Naive thymus-derived CD4-positive, alpha-beta T cell (primary cell): ENCODE results near the gene SYTL4. TPM values are rescaled to one million over a fixed set of nuclear protein-coding genes. Genes with fewer than 3 reads are reported as not detected.
"Not testable (repeated sequence)": the region's sequence is repeated elsewhere in the genome, so short reads cannot be mapped to it uniquely, and the experiment has no call there.

ENCODE experiments used
- ATAC-seq: fragments of 150-1000 bp; cut with Tn5 transposase; 2 replicates; pipeline ENCODE4 v1.10.0; 2021; ENCODE audit warnings: mild to moderate bottlenecking, moderate library complexity
- CTCF ChIA-PET: fragments of 350-600 bp; sonication (Branson Sonifier 250); formaldehyde crosslinking; loops from one replicate; lab custom pipeline; 2021; ENCODE audit warnings: antibody characterized with exemption; lab: Charles Lee
- POLR2A ChIA-PET: fragments of 350-600 bp; sonication (Branson Sonifier 250); formaldehyde crosslinking; loops from one replicate; lab custom pipeline; 2021; ENCODE audit warnings: antibody characterized with exemption, inconsistent platforms; lab: Charles Lee
- DNase-seq, 9 donors: peaks; one replicate each; pipeline versions ENCODE4 v3.0.0 to v3.0.0-alpha.2; 2020 to 2022; ENCODE audit warnings: mixed read lengths in 1 of 9
- H3K27ac ChIP-seq: one replicate; pipeline ENCODE4 v1.7.0; 2013; ENCODE audit warnings: mild to moderate bottlenecking, low read depth, low read length, moderate library complexity
- H3K27me3 ChIP-seq, 2 donors: one replicate each; pipeline ENCODE4 v1.7.0; 2013; ENCODE audit warnings: low read length in 2 of 2, mild to moderate bottlenecking in 2 of 2, moderate library complexity in 2 of 2; ENCODE audit not compliant: control insufficient read depth in 2 of 2, insufficient read depth in 2 of 2
- H3K36me3 ChIP-seq, 3 experiments: 1 replicate in 2 of 3; 2 replicates in 1 of 3; pipeline ENCODE4 v1.7.0; 2013; ENCODE audit warnings: low read length in 3 of 3, mild to moderate bottlenecking in 3 of 3, moderate library complexity in 1 of 3; ENCODE audit not compliant: insufficient read depth in 3 of 3, control insufficient read depth in 2 of 3
- H3K4me1 ChIP-seq, 2 donors: one replicate each; pipeline ENCODE4 v1.7.0; 2013; ENCODE audit warnings: low read length in 2 of 2, mild to moderate bottlenecking in 2 of 2, moderate library complexity in 1 of 2; ENCODE audit not compliant: control insufficient read depth in 2 of 2, insufficient read depth in 2 of 2
- H3K4me3 ChIP-seq: 2 replicates; pipeline ENCODE4 v1.7.0; 2013; ENCODE audit warnings: mild to moderate bottlenecking, low read length
- H3K9me3 ChIP-seq, 3 experiments: 1 replicate in 2 of 3; 2 replicates in 1 of 3; pipeline ENCODE4 v1.7.0; 2013; ENCODE audit warnings: low read length in 3 of 3; ENCODE audit not compliant: control insufficient read depth in 2 of 3
- H3K27ac Mint-ChIP-seq, 9 donors: one replicate each; pipeline ENCODE4 v1.8.0; 2020 to 2022; ENCODE audit warnings: mixed read lengths in 9 of 9, mild to moderate bottlenecking in 8 of 9, moderate library complexity in 5 of 9, inconsistent platforms in 2 of 9
- H3K27me3 Mint-ChIP-seq, 5 donors: one replicate each; pipeline ENCODE4 v1.8.0; 2021 to 2022; ENCODE audit warnings: mixed read lengths in 5 of 5, mild to moderate bottlenecking in 1 of 5
- H3K36me3 Mint-ChIP-seq, 5 donors: one replicate each; pipeline ENCODE4 v1.8.0; 2020 to 2022; ENCODE audit warnings: mixed read lengths in 5 of 5, mild to moderate bottlenecking in 3 of 5, inconsistent platforms in 1 of 5
- H3K4me1 Mint-ChIP-seq, 7 donors: one replicate each; pipeline ENCODE4 v1.8.0; 2020 to 2022; ENCODE audit warnings: mixed read lengths in 7 of 7, mild to moderate bottlenecking in 3 of 7, inconsistent platforms in 1 of 7
- H3K4me3 Mint-ChIP-seq, 10 donors: one replicate each; pipeline ENCODE4 v1.8.0; 2020 to 2022; ENCODE audit warnings: mild to moderate bottlenecking in 10 of 10, mixed read lengths in 10 of 10, moderate library complexity in 6 of 10, inconsistent platforms in 2 of 10
- H3K9me3 Mint-ChIP-seq, 11 donors: one replicate each; pipeline ENCODE4 v1.8.0; 2020 to 2022; ENCODE audit warnings: mixed read lengths in 11 of 11, mild to moderate bottlenecking in 4 of 11, inconsistent platforms in 1 of 11, moderate library complexity in 1 of 11
- intact Hi-C, 2 donors: fragments of 100-400 bp; cut with micrococcal nuclease; formaldehyde crosslinking; loops; one replicate each; pipeline ENCODE4 v1.15.1; 2023
- polyA plus RNA-seq, 2 donors: library from polyadenylated mRNA; unstranded; fragments of 300-500 nt; fragmentation: Illumina TruSeq; gene quantifications; one replicate each; pipeline ENCODE4 v1.2.3, GENCODE V29; 2021
- total RNA-seq, 6 experiments: library from RNA in 5 of 6; stranded (reverse) in 5 of 6; gene quantifications; 1 replicate in 5 of 6; 2 replicates in 1 of 6; pipeline ENCODE4 v1.2.3 and lab custom pipeline; 2021 to 2026

SYTL4 gene
- total RNA-seq (under 1 TPM in 1 of 5 experiments, not detected in 4; 0.39 TPM), polyA plus RNA-seq (not detected), total RNA-seq (lab: John Stamatoyannopoulos, UW) (not detected)

- H3K4me3 Mint-ChIP-seq = peak within 1 kb of the TSS in 7 of 10 donors; percentile 1 to 65 (median 38)
- H3K36me3 Mint-ChIP-seq = no peaks in the 10 kb centered on the region
- no peak within 1 kb of the TSS for H3K27ac ChIP-seq
- peaks cover 0 to 9% (median 0%) of the 10 kb centered on the region in 11 donors for H3K9me3 Mint-ChIP-seq
- intact Hi-C loops = no loop called here
- no peaks in the 10 kb centered on the region for H3K27me3 ChIP-seq
- POLR2A ChIA-PET = no interaction called here
- CTCF ChIA-PET = no interaction called here
- H3K4me3 ChIP-seq = no peak within 1 kb of the TSS
- no peaks in the 10 kb centered on the region for H3K4me1 ChIP-seq
- no peaks in the 10 kb centered on the region for H3K36me3 ChIP-seq
- ATAC-seq = no peak
- no peak within 1 kb of the TSS for H3K27ac Mint-ChIP-seq
- peaks cover 40 to 56% (median 40%) of the 10 kb centered on the region in 5 donors for H3K27me3 Mint-ChIP-seq
- DNase-seq = no peak
- H3K4me1 Mint-ChIP-seq = peaks cover 0 to 9% (median 0%) of the 10 kb centered on the region in 7 donors
- no peaks in the 10 kb centered on the region for H3K9me3 ChIP-seq
Measured at GRCh38 chrX:100731441-100732281, at the start of gene SYTL4. Gene SYTL4, minus strand, starts transcription at chrX:100732121. Its CDS starts 30,084 bp downstream, at chrX:100702037.

DNA sequence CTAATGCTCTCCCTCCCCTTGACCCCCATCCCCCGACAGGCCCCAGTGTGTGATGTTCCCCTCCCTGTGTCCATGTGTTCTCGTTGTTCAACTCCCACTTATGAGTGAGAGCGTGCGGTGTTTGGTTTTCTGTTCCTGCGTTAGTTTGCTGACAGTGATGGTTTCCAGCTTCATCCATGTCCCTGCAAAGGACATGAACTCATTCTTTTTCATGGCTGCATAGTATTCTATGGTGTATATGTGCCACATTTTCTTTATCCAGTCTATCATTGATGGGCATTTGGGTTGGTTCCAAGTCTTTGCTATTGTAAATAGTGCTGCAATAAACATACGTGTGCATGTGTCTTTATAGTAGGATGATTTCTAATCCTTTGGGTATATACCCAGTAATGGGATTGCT lies 37.5 kb upstream of the SYTL4 start:
- H3K9me3 Mint-ChIP-seq, H3K4me1 ChIP-seq, H3K27ac Mint-ChIP-seq, ATAC-seq, POLR2A ChIA-PET, DNase-seq, H3K36me3 ChIP-seq, H3K9me3 ChIP-seq, H3K4me3 Mint-ChIP-seq, H3K27ac ChIP-seq, H3K4me1 Mint-ChIP-seq, H3K36me3 Mint-ChIP-seq, H3K4me3 ChIP-seq, H3K27me3 ChIP-seq: not testable (repeated sequence)
- CTCF ChIA-PET = interaction anchor here (1.6 kb wide), 1 partner anchor 82 kb away, joined by 10 read pairs; no protein-coding TSS in a partner anchor
- intact Hi-C loops = loop anchor here in 1 of 2 donors (5.0 kb wide), 1 partner anchor 97 kb away; no protein-coding TSS in a partner anchor
- peaks cover 3 to 34% (median 9%) of the 10 kb centered on the region in 5 donors for H3K27me3 Mint-ChIP-seq

DNA sequence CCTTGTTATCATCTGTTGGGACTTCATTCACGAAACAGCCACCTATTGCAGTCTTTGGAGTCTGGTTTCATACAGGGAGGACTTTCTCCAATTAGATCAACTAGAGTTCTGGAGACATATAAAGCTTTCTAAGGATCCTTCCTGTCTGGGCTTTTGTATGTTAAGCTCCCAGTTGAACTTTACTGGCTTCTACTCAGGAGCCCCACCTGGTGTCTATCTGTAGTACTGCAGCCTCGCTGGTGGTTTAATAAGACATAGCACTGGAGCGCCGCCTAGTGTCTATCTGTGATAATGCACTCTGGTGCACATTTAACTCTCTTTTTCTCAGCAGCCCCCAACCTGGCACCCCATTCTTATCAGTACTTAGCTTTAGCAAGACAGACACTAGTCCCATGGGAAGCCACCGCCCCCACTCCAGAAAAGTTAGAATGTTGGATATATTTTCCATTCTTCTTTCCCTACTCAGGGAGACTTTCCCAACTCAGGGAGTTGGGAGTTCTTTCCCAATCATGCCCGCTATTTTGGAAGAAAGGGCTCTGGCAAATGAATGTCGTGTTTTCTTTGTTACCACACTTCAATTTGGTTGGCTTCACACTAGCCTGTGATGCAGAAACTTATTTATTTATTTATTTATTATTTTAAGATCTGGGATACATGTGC lies 36.9 kb upstream of the SYTL4 start:
- no peak overlapping the region for H3K27ac Mint-ChIP-seq

DNA sequence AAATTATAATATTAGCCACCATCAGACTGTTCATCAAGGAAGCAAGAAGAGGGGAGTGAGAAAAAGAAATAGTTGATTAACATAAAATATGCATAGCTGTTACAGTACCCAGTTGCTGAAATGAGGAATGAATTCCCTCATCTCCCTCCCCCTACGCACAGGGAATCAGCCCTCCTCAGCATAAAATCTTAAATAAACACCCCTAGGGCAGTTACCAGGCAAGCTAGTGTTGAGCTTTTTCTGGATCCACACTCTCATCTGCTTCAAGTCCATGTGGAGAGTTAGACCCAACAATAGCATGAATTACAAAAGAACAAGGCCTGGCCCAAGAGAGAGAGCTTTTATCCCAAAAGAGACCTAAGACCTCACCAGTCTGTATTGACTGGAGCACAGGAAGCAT lies 19.0 kb upstream of the SYTL4 start:
- Mint-ChIP-seq H3K4me1 (peaks cover 0 to 1% (median 0%) of the 10 kb centered on the region in 7 donors), H3K4me3 (no peak overlapping the region), H3K27ac (no peak overlapping the region), H3K27me3 (peaks cover 0 to 29% (median 21%) of the 10 kb centered on the region in 5 donors), H3K9me3 (no peaks in the 10 kb centered on the region), H3K36me3 (no peaks in the 10 kb centered on the region)
- POLR2A ChIA-PET = no interaction called here
- H3K4me1 ChIP-seq = no peaks in the 10 kb centered on the region
- H3K36me3 ChIP-seq = no peaks in the 10 kb centered on the region
- H3K27me3 ChIP-seq = no peaks in the 10 kb centered on the region
- intact Hi-C loops = no loop called here
- CTCF ChIA-PET = interaction anchor here (1.2 kb wide), 1 partner anchor 18 kb away, joined by 3 read pairs; no protein-coding TSS in a partner anchor
- ATAC-seq (no peak), DNase-seq (no peak)
- no peaks in the 10 kb centered on the region for H3K9me3 ChIP-seq
- H3K27ac ChIP-seq = no peak overlapping the region
- H3K4me3 ChIP-seq = no peak overlapping the region

More for the DNA sequence above, 36.9 kb upstream of the SYTL4 start:
- Mint-ChIP-seq H3K4me1 (no peaks in the 10 kb centered on the region), H3K36me3 (no peaks in the 10 kb centered on the region), H3K4me3 (no peak overlapping the region), H3K27me3 (peaks cover 0 to 31% (median 6%) of the 10 kb centered on the region in 5 donors), H3K9me3 (peaks cover 0 to 2% (median 0%) of the 10 kb centered on the region in 11 donors)
- Histone ChIP-seq H3K27ac (no peak overlapping the region), H3K4me1 (no peaks in the 10 kb centered on the region), H3K4me3 (no peak overlapping the region), H3K36me3 (no peaks in the 10 kb centered on the region), H3K27me3 (no peaks in the 10 kb centered on the region), H3K9me3 (no peaks in the 10 kb centered on the region)
- ATAC-seq (peak; percentile 100), DNase-seq (peak; percentile 50 to 87 (median 77))
- ChIA-PET CTCF (interaction anchor here (0.6 to 1.6 kb wide), 6 partner anchors 14 to 85 kb away, joined by 3 to 10 read pairs (median 4); no protein-coding TSS in a partner anchor), POLR2A (no interaction called here)
- intact Hi-C loops = loop anchor here (1.0 to 5.0 kb wide), 4 partner anchors 84 to 518 kb away; no protein-coding TSS in a partner anchor

- CTCF ChIA-PET = no interaction called here
- no peaks in the 10 kb centered on the region for H3K9me3 Mint-ChIP-seq
- H3K36me3 Mint-ChIP-seq = no peaks in the 10 kb centered on the region
- no peak overlapping the region for H3K27ac Mint-ChIP-seq
- H3K4me1 Mint-ChIP-seq = peaks cover 0 to 1% (median 0%) of the 10 kb centered on the region in 7 donors
- Histone ChIP-seq H3K27me3 (no peaks in the 10 kb centered on the region), H3K27ac (no peak overlapping the region), H3K4me3 (no peak overlapping the region), H3K4me1 (no peaks in the 10 kb centered on the region), H3K9me3 (no peaks in the 10 kb centered on the region), H3K36me3 (no peaks in the 10 kb centered on the region)
- ATAC-seq (no peak), DNase-seq (no peak)
- POLR2A ChIA-PET = no interaction called here
- intact Hi-C loops = no loop called here
- no peak overlapping the region for H3K4me3 Mint-ChIP-seq
- peaks cover 2 to 32% (median 21%) of the 10 kb centered on the region in 5 donors for H3K27me3 Mint-ChIP-seq
Measured at GRCh38 chrX:100748108-100748507, 16.2 kb upstream of the SYTL4 start.

- no peak for ATAC-seq
- H3K27ac Mint-ChIP-seq = no peak overlapping the region
- H3K27me3 Mint-ChIP-seq = peaks cover 2 to 32% (median 19%) of the 10 kb centered on the region in 5 donors
- CTCF ChIA-PET = no interaction called here
- Histone ChIP-seq H3K4me3 (no peak overlapping the region), H3K27me3 (no peaks in the 10 kb centered on the region), H3K27ac (no peak overlapping the region), H3K36me3 (no peaks in the 10 kb centered on the region), H3K4me1 (no peaks in the 10 kb centered on the region), H3K9me3 (no peaks in the 10 kb centered on the region)
- H3K4me3 Mint-ChIP-seq = no peak overlapping the region
- intact Hi-C loops = no loop called here
- no peaks in the 10 kb centered on the region for H3K36me3 Mint-ChIP-seq
- DNase-seq = no peak
- H3K9me3 Mint-ChIP-seq = no peaks in the 10 kb centered on the region
- POLR2A ChIA-PET = no interaction called here
- peaks cover 0 to 1% (median 0%) of the 10 kb centered on the region in 7 donors for H3K4me1 Mint-ChIP-seq
Measured at GRCh38 chrX:100747703-100748102, 15.8 kb upstream of the SYTL4 start.
